ENCODE measurements around the gene PNPT1. TPM values are rescaled to one million over a fixed set of nuclear protein-coding genes. Genes with fewer than 3 reads are reported as not detected.
A peak's percentile ranks its signal among the peaks of the same experiment; 100 is the strongest.
"Not testable (repeated sequence)": the region's sequence is repeated elsewhere in the genome, so short reads cannot be mapped to it uniquely, and the experiment has no call there.

PNPT1 gene
- total RNA-seq, 2 experiments from 2014 or later, result 39.7 to 46.4 TPM

- H3K4me1 Mint-ChIP-seq, result peaks cover 28% of the 10 kb centered on the region
- H3K4me3 Mint-ChIP-seq, result no peak overlapping the region
- no peak overlapping the region for H3K27ac Mint-ChIP-seq
- no peak for DNase-seq
- no peaks in the 10 kb centered on the region for H3K27me3 Mint-ChIP-seq
- POLR2A ChIA-PET, result no interaction called here
- peaks cover 43% of the 10 kb centered on the region for H3K36me3 Mint-ChIP-seq (ENCODE audit: low read depth)
- CTCF ChIA-PET, result interaction anchor here (0.6 kb wide), 1 partner anchor 88 kb away, joined by 3 read pairs; no protein-coding TSS in a partner anchor
- no peaks in the 10 kb centered on the region for H3K9me3 Mint-ChIP-seq
Measured at GRCh38 chr2:55607717-55608116, 85.9 kb downstream of the PNPT1 start.

- Mint-ChIP-seq H3K9me3 (no peaks in the 10 kb centered on the region), H3K27ac (no peak overlapping the region), H3K4me3 (no peak overlapping the region), H3K36me3 (ENCODE audit: low read depth) (peaks cover 40% of the 10 kb centered on the region), H3K4me1 (peaks cover 22% of the 10 kb centered on the region), H3K27me3 (no peaks in the 10 kb centered on the region)
- POLR2A ChIA-PET, result interaction anchor here (0.7 to 3.2 kb wide), 3 partner anchors 13 to 85 kb away, joined by 3 to 16 read pairs (median 7); partner anchors contain the start of gene CFAP36
- CTCF ChIA-PET, result interaction anchor here (0.8 to 1.3 kb wide), 4 partner anchors 13 to 75 kb away, joined by 3 read pairs; no protein-coding TSS in a partner anchor
- no peak for DNase-seq
Measured at GRCh38 chr2:55604027-55604565, 89.5 kb downstream of the PNPT1 start.

GRCh38 chr2:55601849-55602248 lies 91.8 kb downstream of the PNPT1 start:
- H3K27ac Mint-ChIP-seq, result no peak overlapping the region
- CTCF ChIA-PET, result no interaction called here
- peaks cover 42% of the 10 kb centered on the region for H3K36me3 Mint-ChIP-seq (ENCODE audit: low read depth)

GRCh38 chr2:55598056-55598795 lies 95.4 kb downstream of the PNPT1 start:
- no peak for DNase-seq
- ChIA-PET CTCF (no interaction called here), POLR2A (interaction anchor here (2.8 kb wide), 1 partner anchor 20 kb away, joined by 7 read pairs; the partner anchor contains the start of gene PPP4R3B)
- no peak overlapping the region for H3K27ac Mint-ChIP-seq
- no peaks in the 10 kb centered on the region for H3K9me3 Mint-ChIP-seq
- H3K4me1 Mint-ChIP-seq, result peaks cover 15% of the 10 kb centered on the region
- H3K4me3 Mint-ChIP-seq, result no peak overlapping the region
- no peaks in the 10 kb centered on the region for H3K27me3 Mint-ChIP-seq
- H3K36me3 Mint-ChIP-seq (ENCODE audit: low read depth), result peaks cover 52% of the 10 kb centered on the region

More at GRCh38 chr2:55601849-55602248, 91.8 kb downstream of the PNPT1 start:
- H3K4me3 Mint-ChIP-seq, result no peak overlapping the region
- no peaks in the 10 kb centered on the region for H3K9me3 Mint-ChIP-seq
- POLR2A ChIA-PET, result interaction anchor here (1.0 to 3.2 kb wide), 3 partner anchors 15 to 83 kb away, joined by 3 to 16 read pairs (median 3); no protein-coding TSS in a partner anchor
- H3K4me1 Mint-ChIP-seq, result peaks cover 15% of the 10 kb centered on the region
- DNase-seq, result no peak
- H3K27me3 Mint-ChIP-seq, result no peaks in the 10 kb centered on the region

- POLR2A ChIA-PET, result interaction anchor here (1.0 to 1.7 kb wide), 2 partner anchors 20 to 21 kb away, joined by 3 to 6 read pairs; partner anchors contain the start of gene PPP4R3B
- H3K9me3 Mint-ChIP-seq, H3K27me3 Mint-ChIP-seq, H3K4me3 Mint-ChIP-seq, DNase-seq, H3K27ac Mint-ChIP-seq, CTCF ChIA-PET: not testable (repeated sequence)
- H3K4me1 Mint-ChIP-seq, result peaks cover 18% of the 10 kb centered on the region
- H3K36me3 Mint-ChIP-seq (ENCODE audit: low read depth), result peaks cover 47% of the 10 kb centered on the region
Measured at GRCh38 chr2:55596795-55597194, 96.8 kb downstream of the PNPT1 start.

GRCh38 chr2:55595536-55595935 lies 98.1 kb downstream of the PNPT1 start:
- H3K4me3 Mint-ChIP-seq, result no peak overlapping the region
- no peaks in the 10 kb centered on the region for H3K9me3 Mint-ChIP-seq
- H3K27ac Mint-ChIP-seq, result no peak overlapping the region
- DNase-seq, result no peak
- H3K36me3 Mint-ChIP-seq (ENCODE audit: low read depth), result peaks cover 51% of the 10 kb centered on the region
- ChIA-PET CTCF (interaction anchor here (0.7 kb wide), 1 partner anchor 23 kb away, joined by 3 read pairs; no protein-coding TSS in a partner anchor), POLR2A (interaction anchor here (1.8 kb wide), 1 partner anchor 22 kb away, joined by 5 read pairs; the partner anchor contains the start of gene PPP4R3B)
- peaks cover 28% of the 10 kb centered on the region for H3K4me1 Mint-ChIP-seq
- H3K27me3 Mint-ChIP-seq, result no peaks in the 10 kb centered on the region

- Mint-ChIP-seq H3K36me3 (ENCODE audit: low read depth) (peaks cover 42% of the 10 kb centered on the region), H3K4me1 (peaks cover 23% of the 10 kb centered on the region), H3K9me3 (no peaks in the 10 kb centered on the region), H3K27ac (no peak overlapping the region), H3K27me3 (no peaks in the 10 kb centered on the region), H3K4me3 (no peak overlapping the region)
- ChIA-PET POLR2A (interaction anchor here (1.2 to 1.3 kb wide), 2 partner anchors 26 to 71 kb away, joined by 3 to 4 read pairs; no protein-coding TSS in a partner anchor), CTCF (interaction anchor here (1.3 kb wide), 1 partner anchor 26 kb away, joined by 4 read pairs; no protein-coding TSS in a partner anchor)
- no peak for DNase-seq
Measured at GRCh38 chr2:55592130-55592529, 101.5 kb downstream of the PNPT1 start.

- Mint-ChIP-seq H3K36me3 (ENCODE audit: low read depth) (peaks cover 37% of the 10 kb centered on the region), H3K27me3 (no peaks in the 10 kb centered on the region), H3K4me3 (no peak overlapping the region), H3K27ac (peak overlapping the region; percentile 31), H3K4me1 (peaks cover 27% of the 10 kb centered on the region), H3K9me3 (no peaks in the 10 kb centered on the region)
- ChIA-PET POLR2A (no interaction called here), CTCF (no interaction called here)
- DNase-seq, result no peak
Measured at GRCh38 chr2:55590810-55591440, 102.7 kb downstream of the PNPT1 start.

- POLR2A ChIA-PET, result no interaction called here
- Mint-ChIP-seq H3K9me3 (no peaks in the 10 kb centered on the region), H3K27me3 (no peaks in the 10 kb centered on the region), H3K4me3 (no peak overlapping the region), H3K4me1 (peaks cover 19% of the 10 kb centered on the region), H3K36me3 (ENCODE audit: low read depth) (peaks cover 46% of the 10 kb centered on the region), H3K27ac (peak overlapping the region; percentile 25)
- no peak for DNase-seq
- CTCF ChIA-PET, result no interaction called here
Measured at GRCh38 chr2:55585451-55586080, 108.1 kb downstream of the PNPT1 start.

Other genes starting within 250 kb of the PNPT1 start
- gene CFAP36, start 174.1 kb downstream of the PNPT1 start, total RNA-seq, result 10 to 100 TPM; 29.5 to 31.8 TPM
- gene PPP4R3B, start 76.2 kb downstream of the PNPT1 start, total RNA-seq, result 10 to 100 TPM; 70.7 to 75.4 TPM
- gene EFEMP1, start 229.9 kb upstream of the PNPT1 start, total RNA-seq, result not detected